ENCODE results near the gene APLNR. TPM values are rescaled to one million over a fixed set of nuclear protein-coding genes. Genes with fewer than 3 reads are reported as not detected.

APLNR gene
- total RNA-seq, 1 donor from 2014 or later, result 1.2 TPM

- no peak for ATAC-seq
- H3K36me3 ChIP-seq, result no peaks in the 10 kb centered on the region
- no peaks in the 10 kb centered on the region for H3K9me3 ChIP-seq
- intact Hi-C loops (cut with DNase I), result no loop called here
- TF ChIP-seq CTCF (IDR thresholded peaks at IDR 0.05), result no peak
- H3K27me3 ChIP-seq, result no peaks in the 10 kb centered on the region
- peaks cover 30% of the 10 kb centered on the region for H3K4me1 ChIP-seq
- no peak overlapping the region for H3K27ac ChIP-seq
- no peak overlapping the region for H3K4me3 ChIP-seq
- DNase-seq, result no peak
Observed at GRCh38 chr11:57199330-57199729, 37.7 kb downstream of the APLNR start.

- no peak for TF ChIP-seq CTCF (IDR thresholded peaks at IDR 0.05)
- intact Hi-C loops (cut with DNase I), result no loop called here
- Histone ChIP-seq H3K27ac (no peak overlapping the region), H3K4me3 (no peak overlapping the region), H3K9me3 (no peaks in the 10 kb centered on the region), H3K27me3 (no peaks in the 10 kb centered on the region), H3K4me1 (peaks cover 20% of the 10 kb centered on the region), H3K36me3 (no peaks in the 10 kb centered on the region)
- no peak for ATAC-seq
- DNase-seq, result no peak
Observed at GRCh38 chr11:57197762-57198161, 39.3 kb downstream of the APLNR start.

GRCh38 chr11:57196596-57196995 lies 40.5 kb downstream of the APLNR start:
- TF ChIP-seq CTCF (IDR thresholded peaks at IDR 0.05), result no peak
- Histone ChIP-seq H3K36me3 (no peaks in the 10 kb centered on the region), H3K4me1 (peaks cover 8% of the 10 kb centered on the region), H3K27ac (no peak overlapping the region), H3K9me3 (no peaks in the 10 kb centered on the region), H3K4me3 (no peak overlapping the region), H3K27me3 (no peaks in the 10 kb centered on the region)
- ATAC-seq (no peak), DNase-seq (no peak)
- intact Hi-C loops (cut with DNase I), result no loop called here

GRCh38 chr11:57192316-57192715 lies 44.7 kb downstream of the APLNR start:
- H3K4me3 ChIP-seq, result no peak overlapping the region
- TF ChIP-seq CTCF (IDR thresholded peaks at IDR 0.05), result no peak
- H3K4me1 ChIP-seq, result no peaks in the 10 kb centered on the region
- H3K27ac ChIP-seq, result no peak overlapping the region
- H3K9me3 ChIP-seq, result no peaks in the 10 kb centered on the region
- peak; percentile 43 for ATAC-seq
- no peaks in the 10 kb centered on the region for H3K27me3 ChIP-seq
- no peaks in the 10 kb centered on the region for H3K36me3 ChIP-seq
- intact Hi-C loops (cut with DNase I), result no loop called here
- no peak for DNase-seq

- Histone ChIP-seq H3K27ac (no peak overlapping the region), H3K9me3 (no peaks in the 10 kb centered on the region), H3K36me3 (no peaks in the 10 kb centered on the region), H3K4me3 (no peak overlapping the region), H3K4me1 (no peaks in the 10 kb centered on the region), H3K27me3 (no peaks in the 10 kb centered on the region)
- ATAC-seq (no peak), DNase-seq (no peak)
- intact Hi-C loops (cut with DNase I), result no loop called here
- TF ChIP-seq CTCF (IDR thresholded peaks at IDR 0.05), result no peak
Observed at GRCh38 chr11:57191311-57192219, 45.5 kb downstream of the APLNR start.

All from upper lobe of right lung (tissue), 1 donor.